Gastroesophageal sphincter (tissue), 3 donors: ENCODE data around the gene NUBPL.

Experiments
- CTCF ChIP-seq, 4 experiments: fragments of 200-600 bp in 2 of 4; fragments of 450-650 bp in 2 of 4; sonication (generic) in 1 of 4; IDR thresholded peaks; one replicate each; pipeline ENCODE4 v1.5.1; 2017 to 2019; ENCODE audit warnings: antibody characterized with exemption in 4 of 4, mild to moderate bottlenecking in 2 of 4, moderate library complexity in 2 of 4
- EP300 ChIP-seq: sonication (generic); formaldehyde crosslinking; IDR thresholded peaks from one replicate; pipeline ENCODE4 v1.6.1; 2017; ENCODE audit warnings: antibody characterized with exemption, mild to moderate bottlenecking

DNA sequence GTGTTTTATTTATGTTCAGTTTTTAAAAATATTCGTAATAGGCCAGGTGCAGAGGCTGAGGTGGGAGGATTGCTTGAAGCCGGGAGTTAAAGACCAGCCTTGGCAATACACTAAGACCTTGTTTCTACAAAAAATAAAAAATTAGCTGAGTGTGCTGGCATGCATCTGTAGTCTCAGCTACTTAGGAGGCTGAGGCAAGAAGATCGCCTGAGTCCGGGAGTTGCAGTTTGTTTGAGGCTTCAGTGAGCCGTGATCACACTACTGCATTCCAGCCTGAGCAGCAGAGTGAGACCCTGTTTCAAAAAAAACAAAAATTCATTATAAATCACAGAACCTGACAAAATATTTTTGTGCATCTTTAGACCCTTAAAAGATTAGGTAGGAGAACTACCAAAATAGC lies 275.8 kb downstream of the NUBPL start:
- TF ChIP-seq EP300 (no peak), CTCF (IDR thresholded peaks at IDR 0.05) (no peak)
